HL-60 (cell line): ENCODE data around the gene AP5M1.

Experiments used
- TF ChIP-seq, protein P1 (sequence below): IDR thresholded peaks from one replicate; pipeline ENCODE4 v1.5.1; 2011; ENCODE audit warnings: low read length, control low read depth, inconsistent platforms; ENCODE audit not compliant: insufficient read depth
- TF ChIP-seq, protein P2 (sequence below): IDR thresholded peaks from 2 replicates; pipeline ENCODE4 v1.6.1; 2012; ENCODE audit warnings: low read depth; ENCODE audit not compliant: insufficient replicate concordance

DNA sequence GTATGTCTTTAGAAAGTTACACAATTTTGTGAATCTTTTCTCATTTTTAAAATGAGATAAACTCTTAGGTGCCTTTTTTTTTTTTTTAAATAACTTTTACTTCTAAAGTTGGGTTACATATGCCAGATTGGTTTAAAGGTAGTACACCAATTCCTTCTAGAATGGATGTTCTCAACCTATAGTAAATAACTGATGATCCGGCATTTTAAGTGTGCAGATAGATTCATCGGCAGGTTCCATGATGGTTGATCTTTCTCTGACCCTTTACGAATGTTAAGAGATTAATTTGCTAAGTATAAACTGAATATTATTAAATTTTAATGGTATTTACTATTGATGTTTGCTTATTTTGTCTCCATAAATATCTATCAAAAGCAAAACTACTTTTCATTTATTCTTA, 8.3 kb downstream of the AP5M1 start:
- TF ChIP-seq, protein P1, sequence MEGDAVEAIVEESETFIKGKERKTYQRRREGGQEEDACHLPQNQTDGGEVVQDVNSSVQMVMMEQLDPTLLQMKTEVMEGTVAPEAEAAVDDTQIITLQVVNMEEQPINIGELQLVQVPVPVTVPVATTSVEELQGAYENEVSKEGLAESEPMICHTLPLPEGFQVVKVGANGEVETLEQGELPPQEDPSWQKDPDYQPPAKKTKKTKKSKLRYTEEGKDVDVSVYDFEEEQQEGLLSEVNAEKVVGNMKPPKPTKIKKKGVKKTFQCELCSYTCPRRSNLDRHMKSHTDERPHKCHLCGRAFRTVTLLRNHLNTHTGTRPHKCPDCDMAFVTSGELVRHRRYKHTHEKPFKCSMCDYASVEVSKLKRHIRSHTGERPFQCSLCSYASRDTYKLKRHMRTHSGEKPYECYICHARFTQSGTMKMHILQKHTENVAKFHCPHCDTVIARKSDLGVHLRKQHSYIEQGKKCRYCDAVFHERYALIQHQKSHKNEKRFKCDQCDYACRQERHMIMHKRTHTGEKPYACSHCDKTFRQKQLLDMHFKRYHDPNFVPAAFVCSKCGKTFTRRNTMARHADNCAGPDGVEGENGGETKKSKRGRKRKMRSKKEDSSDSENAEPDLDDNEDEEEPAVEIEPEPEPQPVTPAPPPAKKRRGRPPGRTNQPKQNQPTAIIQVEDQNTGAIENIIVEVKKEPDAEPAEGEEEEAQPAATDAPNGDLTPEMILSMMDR = no peak
- TF ChIP-seq, protein P2, sequence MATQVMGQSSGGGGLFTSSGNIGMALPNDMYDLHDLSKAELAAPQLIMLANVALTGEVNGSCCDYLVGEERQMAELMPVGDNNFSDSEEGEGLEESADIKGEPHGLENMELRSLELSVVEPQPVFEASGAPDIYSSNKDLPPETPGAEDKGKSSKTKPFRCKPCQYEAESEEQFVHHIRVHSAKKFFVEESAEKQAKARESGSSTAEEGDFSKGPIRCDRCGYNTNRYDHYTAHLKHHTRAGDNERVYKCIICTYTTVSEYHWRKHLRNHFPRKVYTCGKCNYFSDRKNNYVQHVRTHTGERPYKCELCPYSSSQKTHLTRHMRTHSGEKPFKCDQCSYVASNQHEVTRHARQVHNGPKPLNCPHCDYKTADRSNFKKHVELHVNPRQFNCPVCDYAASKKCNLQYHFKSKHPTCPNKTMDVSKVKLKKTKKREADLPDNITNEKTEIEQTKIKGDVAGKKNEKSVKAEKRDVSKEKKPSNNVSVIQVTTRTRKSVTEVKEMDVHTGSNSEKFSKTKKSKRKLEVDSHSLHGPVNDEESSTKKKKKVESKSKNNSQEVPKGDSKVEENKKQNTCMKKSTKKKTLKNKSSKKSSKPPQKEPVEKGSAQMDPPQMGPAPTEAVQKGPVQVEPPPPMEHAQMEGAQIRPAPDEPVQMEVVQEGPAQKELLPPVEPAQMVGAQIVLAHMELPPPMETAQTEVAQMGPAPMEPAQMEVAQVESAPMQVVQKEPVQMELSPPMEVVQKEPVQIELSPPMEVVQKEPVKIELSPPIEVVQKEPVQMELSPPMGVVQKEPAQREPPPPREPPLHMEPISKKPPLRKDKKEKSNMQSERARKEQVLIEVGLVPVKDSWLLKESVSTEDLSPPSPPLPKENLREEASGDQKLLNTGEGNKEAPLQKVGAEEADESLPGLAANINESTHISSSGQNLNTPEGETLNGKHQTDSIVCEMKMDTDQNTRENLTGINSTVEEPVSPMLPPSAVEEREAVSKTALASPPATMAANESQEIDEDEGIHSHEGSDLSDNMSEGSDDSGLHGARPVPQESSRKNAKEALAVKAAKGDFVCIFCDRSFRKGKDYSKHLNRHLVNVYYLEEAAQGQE = no peak
